Tibial nerve (tissue), 4 donors: ENCODE data around the gene GDI1.

Experiments used
- EP300 ChIP-seq, 2 donors: sonication (generic); formaldehyde crosslinking; IDR thresholded peaks; one replicate each; pipeline ENCODE4 v1.6.1; 2017; ENCODE audit warnings: antibody characterized with exemption in 2 of 2, mild to moderate bottlenecking in 1 of 2
- POLR2A ChIP-seq, 2 donors: fragments of 450-650 bp; IDR thresholded peaks; one replicate each; pipeline ENCODE4 v1.6.1; 2017; ENCODE audit warnings: antibody characterized with exemption in 2 of 2, mild to moderate bottlenecking in 2 of 2, moderate library complexity in 2 of 2
- TF ChIP-seq, protein P1 (sequence below), 5 experiments: fragments of 200-600 bp in 3 of 5; fragments of 450-650 bp in 2 of 5; sonication (generic) in 3 of 5; IDR thresholded peaks; one replicate each; pipeline ENCODE4 v1.5.1; 2016 to 2019; ENCODE audit warnings: antibody characterized with exemption in 5 of 5, mild to moderate bottlenecking in 3 of 5, moderate library complexity in 2 of 5

DNA sequence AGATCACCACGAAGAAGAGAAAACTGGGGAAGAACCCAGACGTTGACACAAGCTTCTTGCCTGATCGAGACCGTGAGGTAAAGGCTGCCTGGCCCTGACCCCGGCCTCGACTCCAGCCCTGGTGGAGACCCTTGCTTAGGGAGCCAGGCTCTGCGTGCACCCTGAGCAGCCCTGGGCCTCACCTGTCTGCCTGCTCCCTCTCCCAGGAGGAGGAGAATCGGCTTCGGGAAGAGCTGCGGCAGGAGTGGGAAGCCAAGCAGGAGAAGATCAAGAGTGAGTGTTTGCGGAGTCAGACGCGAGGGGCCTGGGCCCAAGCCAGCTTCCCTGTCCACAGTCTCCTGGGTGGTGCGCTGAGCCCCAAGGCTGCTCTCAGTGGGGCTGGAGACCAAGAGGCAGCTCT is 11.5 kb downstream of the GDI1 start:
- TF ChIP-seq, protein P1, sequence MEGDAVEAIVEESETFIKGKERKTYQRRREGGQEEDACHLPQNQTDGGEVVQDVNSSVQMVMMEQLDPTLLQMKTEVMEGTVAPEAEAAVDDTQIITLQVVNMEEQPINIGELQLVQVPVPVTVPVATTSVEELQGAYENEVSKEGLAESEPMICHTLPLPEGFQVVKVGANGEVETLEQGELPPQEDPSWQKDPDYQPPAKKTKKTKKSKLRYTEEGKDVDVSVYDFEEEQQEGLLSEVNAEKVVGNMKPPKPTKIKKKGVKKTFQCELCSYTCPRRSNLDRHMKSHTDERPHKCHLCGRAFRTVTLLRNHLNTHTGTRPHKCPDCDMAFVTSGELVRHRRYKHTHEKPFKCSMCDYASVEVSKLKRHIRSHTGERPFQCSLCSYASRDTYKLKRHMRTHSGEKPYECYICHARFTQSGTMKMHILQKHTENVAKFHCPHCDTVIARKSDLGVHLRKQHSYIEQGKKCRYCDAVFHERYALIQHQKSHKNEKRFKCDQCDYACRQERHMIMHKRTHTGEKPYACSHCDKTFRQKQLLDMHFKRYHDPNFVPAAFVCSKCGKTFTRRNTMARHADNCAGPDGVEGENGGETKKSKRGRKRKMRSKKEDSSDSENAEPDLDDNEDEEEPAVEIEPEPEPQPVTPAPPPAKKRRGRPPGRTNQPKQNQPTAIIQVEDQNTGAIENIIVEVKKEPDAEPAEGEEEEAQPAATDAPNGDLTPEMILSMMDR (IDR thresholded peaks at IDR 0.05): no peak
- no peak for TF ChIP-seq EP300 (IDR thresholded peaks at IDR 0.05)
- TF ChIP-seq POLR2A (IDR thresholded peaks at IDR 0.05): no peak
